Neural progenitor cell (in vitro differentiated cells): ENCODE results near the gene PRKCH.

Source experiments
- EZH2 ChIP-seq: fragments of 200-600 bp; sonication (generic); IDR thresholded peaks from 2 replicates; pipeline ENCODE4 v1.6.1; 2017; ENCODE audit warnings: antibody characterized with exemption, mild to moderate bottlenecking, moderate library complexity
- TF ChIP-seq, protein P1 (sequence below): fragments of 200-600 bp; sonication (generic); IDR thresholded peaks from 2 replicates; pipeline ENCODE4 v1.5.1; 2017; ENCODE audit warnings: antibody characterized with exemption, mild to moderate bottlenecking

DNA sequence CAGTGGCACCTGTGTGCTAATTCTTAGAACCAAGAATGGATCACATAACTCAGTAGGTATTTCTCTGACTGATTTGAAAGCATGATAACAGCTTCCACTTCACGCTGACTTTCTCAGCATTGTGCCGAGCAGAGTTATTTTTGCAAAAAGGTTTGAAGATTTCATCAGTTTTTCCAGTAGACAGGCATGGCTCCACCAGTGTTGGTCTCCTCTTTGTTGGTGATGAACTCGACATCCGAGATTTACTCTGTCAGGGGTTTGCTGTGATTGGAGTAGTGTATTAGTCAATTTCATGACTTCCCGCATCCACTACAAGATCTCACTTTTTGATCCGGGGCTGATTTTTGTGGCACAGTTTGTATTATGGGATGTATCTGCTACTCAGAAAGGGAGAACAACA, 85.3 kb downstream of the PRKCH start:
- TF ChIP-seq, protein P1, sequence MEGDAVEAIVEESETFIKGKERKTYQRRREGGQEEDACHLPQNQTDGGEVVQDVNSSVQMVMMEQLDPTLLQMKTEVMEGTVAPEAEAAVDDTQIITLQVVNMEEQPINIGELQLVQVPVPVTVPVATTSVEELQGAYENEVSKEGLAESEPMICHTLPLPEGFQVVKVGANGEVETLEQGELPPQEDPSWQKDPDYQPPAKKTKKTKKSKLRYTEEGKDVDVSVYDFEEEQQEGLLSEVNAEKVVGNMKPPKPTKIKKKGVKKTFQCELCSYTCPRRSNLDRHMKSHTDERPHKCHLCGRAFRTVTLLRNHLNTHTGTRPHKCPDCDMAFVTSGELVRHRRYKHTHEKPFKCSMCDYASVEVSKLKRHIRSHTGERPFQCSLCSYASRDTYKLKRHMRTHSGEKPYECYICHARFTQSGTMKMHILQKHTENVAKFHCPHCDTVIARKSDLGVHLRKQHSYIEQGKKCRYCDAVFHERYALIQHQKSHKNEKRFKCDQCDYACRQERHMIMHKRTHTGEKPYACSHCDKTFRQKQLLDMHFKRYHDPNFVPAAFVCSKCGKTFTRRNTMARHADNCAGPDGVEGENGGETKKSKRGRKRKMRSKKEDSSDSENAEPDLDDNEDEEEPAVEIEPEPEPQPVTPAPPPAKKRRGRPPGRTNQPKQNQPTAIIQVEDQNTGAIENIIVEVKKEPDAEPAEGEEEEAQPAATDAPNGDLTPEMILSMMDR = no peak
- TF ChIP-seq EZH2 = no peak
